Anterior cingulate cortex (tissue), 58 donors: ENCODE data around the gene ACE.

Experiments
- DNase-seq, 58 donors: peaks; one replicate each; lab custom pipeline; 2025; lab: John Stamatoyannopoulos, UW

Gene ACE

GRCh38 chr17:63533433-63534077 is 56.7 kb downstream of the ACE start:
- no peak for DNase-seq

- no peak for DNase-seq
Observed at GRCh38 chr17:63534078-63534570, 57.3 kb downstream of the ACE start.

DNA sequence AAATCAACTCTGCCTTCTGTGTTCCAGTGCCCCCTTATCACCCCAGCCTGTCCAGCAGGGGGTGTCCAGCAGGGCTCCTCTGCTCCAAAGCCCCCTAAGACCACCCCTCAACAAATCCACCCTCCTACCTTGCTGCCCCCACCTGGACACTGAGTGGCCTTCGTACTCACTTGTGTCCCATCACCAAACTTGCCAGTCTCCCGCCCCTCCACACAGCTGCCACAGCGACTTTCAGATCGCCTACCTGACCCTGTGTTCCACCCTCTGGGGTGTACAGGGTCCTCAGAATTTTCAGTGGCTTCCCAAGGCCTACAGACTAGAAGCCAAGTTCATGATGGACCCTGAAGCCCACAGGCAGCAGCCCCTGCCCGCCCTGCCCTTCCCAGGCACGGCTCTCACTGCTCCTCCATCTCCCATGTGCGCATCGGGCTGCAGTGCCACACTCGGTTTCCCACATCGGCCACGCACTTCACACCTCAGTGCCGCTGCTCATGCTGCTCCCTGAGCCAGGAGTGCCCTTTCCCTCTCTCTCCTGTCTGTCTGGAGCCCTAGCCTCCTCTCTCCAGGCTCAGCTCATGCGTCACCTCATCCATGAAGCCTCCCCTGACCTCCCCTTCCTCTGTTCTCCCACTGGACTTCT is 58.1 kb downstream of the ACE start:
- no peak for DNase-seq

GRCh38 chr17:63535640-63536039 is 58.8 kb downstream of the ACE start:
- DNase-seq: no peak

DNA sequence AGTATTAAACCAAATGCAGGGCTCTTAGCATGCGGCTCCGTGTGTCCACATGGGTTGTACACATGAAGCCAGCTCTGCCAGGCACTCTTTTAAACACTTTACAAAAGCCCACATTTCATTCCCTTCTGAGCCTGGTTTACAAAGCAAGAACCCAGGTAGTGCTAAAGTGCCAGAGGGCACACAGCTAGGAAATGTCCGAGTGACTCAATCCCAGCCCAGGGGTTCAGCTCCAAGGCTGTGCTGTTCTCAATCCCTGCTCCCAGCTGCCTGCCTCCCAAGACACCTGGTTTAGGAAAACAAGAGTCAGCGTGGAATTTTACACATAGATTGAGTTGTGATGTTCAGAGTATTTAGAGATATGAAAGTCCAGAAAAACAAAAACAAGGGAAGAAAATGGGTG is 60.1 kb downstream of the ACE start:
- no peak for DNase-seq

DNA sequence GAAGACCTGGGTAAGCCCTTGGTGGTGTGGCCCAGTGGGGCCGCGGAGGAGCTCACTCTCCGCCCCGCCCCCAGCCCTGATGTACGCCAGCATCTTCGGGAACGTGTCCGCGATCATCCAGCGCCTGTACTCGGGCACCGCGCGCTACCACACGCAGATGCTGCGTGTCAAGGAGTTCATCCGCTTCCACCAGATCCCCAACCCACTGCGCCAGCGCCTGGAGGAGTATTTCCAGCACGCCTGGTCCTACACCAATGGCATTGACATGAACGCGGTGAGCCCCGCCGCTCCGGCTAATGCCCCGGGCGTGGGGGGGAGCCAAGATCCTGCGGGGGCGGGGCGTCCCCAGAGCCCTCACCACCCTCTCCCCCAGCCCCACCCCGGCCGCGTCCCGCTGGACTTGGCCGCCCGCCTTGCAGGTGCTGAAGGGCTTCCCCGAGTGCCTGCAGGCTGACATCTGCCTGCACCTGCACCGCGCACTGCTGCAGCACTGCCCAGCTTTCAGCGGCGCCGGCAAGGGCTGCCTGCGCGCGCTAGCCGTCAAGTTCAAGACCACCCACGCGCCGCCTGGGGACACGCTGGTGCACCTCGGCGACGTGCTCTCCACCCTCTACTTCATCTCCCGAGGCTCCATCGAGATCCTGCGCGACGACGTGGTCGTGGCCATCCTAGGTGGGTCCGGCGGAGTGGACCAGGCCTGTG is 61.3 kb downstream of the ACE start:
- peak in 8 of 58 donors; percentile 6 to 56 (median 34) for DNase-seq

GRCh38 chr17:63538693-63539595 is 62.1 kb downstream of the ACE start:
- DNase-seq: no peak

- DNase-seq: no peak
Observed at GRCh38 chr17:63540590-63540989, 63.7 kb downstream of the ACE start.

DNA sequence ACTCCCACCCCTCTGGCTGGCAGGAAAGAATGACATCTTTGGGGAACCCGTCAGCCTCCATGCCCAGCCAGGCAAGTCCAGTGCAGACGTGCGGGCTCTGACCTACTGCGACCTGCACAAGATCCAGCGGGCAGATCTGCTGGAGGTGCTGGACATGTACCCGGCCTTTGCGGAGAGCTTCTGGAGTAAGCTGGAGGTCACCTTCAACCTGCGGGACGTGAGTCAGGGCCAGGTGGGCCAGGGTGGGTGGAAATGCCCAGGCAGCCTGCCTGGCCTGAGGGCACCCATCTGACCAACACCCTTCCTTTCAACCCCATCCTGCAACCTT is 65.3 kb downstream of the ACE start:
- no peak for DNase-seq

DNA sequence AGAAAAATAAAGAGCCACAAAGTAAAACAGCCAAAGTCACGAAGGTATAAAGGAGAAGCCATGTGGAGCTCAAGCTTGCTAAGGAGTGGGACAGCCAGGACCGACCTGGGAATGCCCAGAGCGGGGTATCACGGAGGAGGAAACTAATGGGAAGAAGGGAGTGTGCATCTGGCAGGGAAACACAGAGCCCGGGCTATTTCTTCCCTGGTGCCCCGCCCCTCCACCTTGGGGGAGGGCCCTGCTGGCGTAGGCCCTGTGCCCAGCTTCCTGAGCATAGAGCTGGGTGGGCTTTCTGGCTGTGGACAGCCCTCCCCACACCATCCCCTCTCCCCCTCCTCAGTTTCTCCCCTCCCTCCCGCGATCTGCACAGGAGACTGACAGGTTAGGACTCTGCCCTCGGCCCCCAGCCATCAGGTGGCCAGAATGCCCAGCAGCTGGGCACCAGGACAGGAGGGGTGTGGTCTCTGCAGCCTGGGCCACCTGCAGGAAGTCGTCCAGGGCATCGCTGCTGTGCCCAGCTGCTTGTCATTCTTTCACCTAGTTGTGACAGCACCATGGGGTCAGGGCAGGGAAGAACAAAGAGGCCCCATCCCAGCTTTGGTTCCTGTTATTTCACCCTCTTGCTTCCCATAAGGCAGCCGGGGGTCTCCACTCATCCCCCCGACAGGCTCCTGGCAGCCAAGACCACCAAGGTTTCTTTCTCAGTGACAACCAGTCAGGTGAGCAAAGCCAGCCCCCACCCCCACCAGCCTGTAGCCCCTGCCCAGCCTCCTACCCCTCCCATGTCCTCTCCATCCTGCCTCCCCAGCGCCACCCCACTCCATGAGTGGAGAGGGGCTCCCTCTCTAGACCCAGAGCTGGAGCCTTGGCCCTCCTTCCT is 66.3 kb downstream of the ACE start:
- DNase-seq: no peak

DNA sequence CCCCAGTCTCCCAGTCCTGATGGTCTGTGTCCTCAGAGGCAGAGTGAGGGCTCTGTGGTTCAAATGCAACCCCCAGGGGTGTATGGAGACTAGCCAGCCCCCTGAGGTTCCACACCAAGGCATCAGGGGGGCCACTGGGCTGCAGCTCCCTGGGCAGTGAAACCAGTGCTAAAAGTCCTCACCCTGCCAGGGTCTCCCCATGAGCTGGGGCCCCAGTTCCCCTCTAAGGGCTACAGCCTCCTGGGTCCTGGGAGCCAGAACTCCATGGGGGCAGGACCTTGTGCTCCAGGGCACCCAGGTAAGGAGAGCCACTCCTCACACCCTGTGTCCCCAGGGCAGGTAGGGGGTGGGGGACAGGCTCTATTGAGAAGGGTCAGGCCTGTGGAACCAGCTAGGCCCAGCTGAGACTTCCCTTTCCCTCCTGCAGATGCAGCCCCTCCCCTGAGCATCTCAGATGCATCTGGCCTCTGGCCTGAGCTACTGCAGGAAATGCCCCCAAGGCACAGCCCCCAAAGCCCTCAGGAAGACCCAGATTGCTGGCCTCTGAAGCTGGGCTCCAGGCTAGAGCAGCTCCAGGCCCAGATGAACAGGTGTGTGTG is 67.1 kb downstream of the ACE start:
- DNase-seq: no peak

GRCh38 chr17:63544467-63545301 is 67.8 kb downstream of the ACE start:
- no peak for DNase-seq

DNA sequence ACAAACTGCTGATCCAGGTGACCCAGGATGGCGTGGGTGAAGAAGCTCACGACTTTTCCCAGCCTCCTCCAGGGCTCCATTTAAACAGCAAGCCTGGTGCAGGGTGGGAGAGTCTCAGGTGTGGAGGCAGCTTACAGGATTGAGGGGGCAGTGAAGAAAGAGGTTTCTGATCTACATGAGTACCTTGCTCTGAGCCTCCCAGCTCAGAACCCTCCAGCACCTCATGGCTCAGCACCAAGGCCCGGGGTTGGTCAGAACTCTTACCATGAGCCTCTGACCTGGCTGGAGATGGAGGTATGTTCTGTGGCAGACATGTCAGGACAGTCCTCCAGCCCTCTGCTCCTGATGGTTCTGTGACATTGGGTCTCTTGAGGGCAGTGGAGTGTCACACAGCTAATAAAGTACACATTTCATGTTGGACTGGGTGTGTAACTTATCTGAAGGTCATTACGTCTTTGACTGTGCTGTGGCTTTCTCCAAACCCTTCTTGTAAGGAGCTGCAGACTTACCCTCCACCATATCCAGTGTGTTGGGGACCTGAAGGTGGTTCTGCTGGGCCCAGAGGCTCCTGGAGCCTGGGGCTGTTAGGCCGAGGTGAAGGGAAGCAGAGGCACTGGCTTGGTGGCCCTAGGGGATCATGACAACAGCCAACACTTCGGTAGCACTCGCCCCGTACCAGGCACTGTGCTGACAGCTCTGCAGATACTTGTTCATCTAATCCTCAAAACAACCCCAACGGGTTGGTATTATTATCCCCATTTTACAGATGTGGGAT is 69.6 kb downstream of the ACE start:
- no peak for DNase-seq

GRCh38 chr17:63547083-63547523 is 70.2 kb downstream of the ACE start:
- no peak for DNase-seq
